LoVo (cell line): ENCODE measurements around the gene OR8G1.
"Not testable (repeated sequence)": the region's sequence is repeated elsewhere in the genome, so short reads cannot be mapped to it uniquely, and the experiment has no call there.

ENCODE experiments used
- DNase-seq: peaks from one replicate; pipeline ENCODE4 v3.0.0-alpha.2; 2016; ENCODE audit warnings: low spot score

OR8G1 gene

GRCh38 chr11:124240621-124241397 lies at the start of gene OR8G1:
OR8G1 (plus strand) TSS chr11:124241095; CDS start chr11:124249676, 8,581 bp downstream.
- no peak for DNase-seq

- no peak for DNase-seq
These were observed 47.5 kb upstream of the OR8G1 start for GRCh38 chr11:124193221-124194010.

- DNase-seq, result no peak
These were observed 46.4 kb upstream of the OR8G1 start for GRCh38 chr11:124194293-124195188.

- DNase-seq, result peak; percentile 42
These were observed 45.6 kb upstream of the OR8G1 start for GRCh38 chr11:124195189-124195734.

GRCh38 chr11:124197999-124198398 lies 42.9 kb upstream of the OR8G1 start:
- DNase-seq, result no peak

- no peak for DNase-seq
These were observed 42.0 kb upstream of the OR8G1 start for GRCh38 chr11:124198897-124199296.

GRCh38 chr11:124199702-124200101 lies 41.2 kb upstream of the OR8G1 start:
- DNase-seq, result no peak

- no peak for DNase-seq
These were observed 40.2 kb upstream of the OR8G1 start for GRCh38 chr11:124200671-124201070.

- no peak for DNase-seq
These were observed 37.9 kb upstream of the OR8G1 start for GRCh38 chr11:124202951-124203350.

- DNase-seq, result no peak
These were observed 36.9 kb upstream of the OR8G1 start for GRCh38 chr11:124204008-124204407.

- DNase-seq, result no peak
These were observed 33.6 kb upstream of the OR8G1 start for GRCh38 chr11:124207102-124207792.

GRCh38 chr11:124209824-124210357 lies 31.0 kb upstream of the OR8G1 start:
- no peak for DNase-seq

GRCh38 chr11:124210421-124210820 lies 30.5 kb upstream of the OR8G1 start:
- no peak for DNase-seq

GRCh38 chr11:124211321-124211720 lies 29.6 kb upstream of the OR8G1 start:
- no peak for DNase-seq

GRCh38 chr11:124214027-124214426 lies 26.9 kb upstream of the OR8G1 start:
- no peak for DNase-seq

GRCh38 chr11:124219126-124219525 lies 21.8 kb upstream of the OR8G1 start:
- DNase-seq, result no peak

- DNase-seq, result no peak
These were observed 18.5 kb upstream of the OR8G1 start for GRCh38 chr11:124222407-124222806.

GRCh38 chr11:124224618-124225423 lies 16.1 kb upstream of the OR8G1 start:
- DNase-seq, result not testable (repeated sequence)

GRCh38 chr11:124225471-124225870 lies 15.4 kb upstream of the OR8G1 start:
- no peak for DNase-seq

GRCh38 chr11:124233376-124233775 lies 7.5 kb upstream of the OR8G1 start:
- no peak for DNase-seq
